ENCODE results near the gene PRR9. TPM values are rescaled to one million over a fixed set of nuclear protein-coding genes. Genes with fewer than 3 reads are reported as not detected.

PRR9 gene
- total and polyA plus RNA-seq, 2 experiments from 2014 or later: not detected

DNA sequence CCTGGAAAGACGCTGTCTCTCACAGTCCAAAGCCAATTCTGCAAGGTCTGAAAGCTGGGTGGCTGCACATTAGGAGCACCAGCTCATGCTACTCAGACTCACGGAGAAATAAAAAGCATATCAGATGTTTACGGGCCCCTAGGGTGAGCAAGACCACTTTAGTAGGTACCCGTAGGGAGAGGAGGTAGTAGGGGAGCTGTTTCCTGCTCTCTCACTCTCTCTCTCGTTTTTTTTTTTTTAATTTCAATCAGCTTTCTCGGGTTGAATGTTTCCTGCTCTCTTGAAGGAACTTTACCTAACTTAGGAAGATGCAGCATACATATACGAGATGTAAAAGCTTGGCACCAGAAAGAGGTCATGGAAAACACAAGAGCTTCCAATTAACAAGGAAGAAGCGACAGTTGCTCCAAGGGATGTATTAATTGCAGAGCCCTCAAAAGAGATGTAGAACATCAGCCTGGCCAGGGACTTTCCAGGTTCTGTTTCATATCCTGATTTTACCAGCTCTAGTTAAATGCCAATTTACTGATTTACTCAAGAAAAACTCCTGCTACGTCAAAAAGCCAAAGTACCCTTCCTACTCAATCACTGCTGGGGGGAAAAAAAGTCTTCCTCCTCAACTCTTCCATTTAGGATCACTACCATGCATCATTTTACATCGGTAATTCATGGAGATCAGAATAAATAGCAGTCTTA lies 45.2 kb downstream of the PRR9 start:
- DNase-seq (ENCODE audit: low spot score): no peak
- peak overlapping the region; percentile 85 for H3K4me2 ChIP-seq

More for the DNA sequence above, 45.2 kb downstream of the PRR9 start:
- no peak overlapping the region for H3K27ac ChIP-seq (ENCODE audit: low read depth)
- TF ChIP-seq, protein P1, sequence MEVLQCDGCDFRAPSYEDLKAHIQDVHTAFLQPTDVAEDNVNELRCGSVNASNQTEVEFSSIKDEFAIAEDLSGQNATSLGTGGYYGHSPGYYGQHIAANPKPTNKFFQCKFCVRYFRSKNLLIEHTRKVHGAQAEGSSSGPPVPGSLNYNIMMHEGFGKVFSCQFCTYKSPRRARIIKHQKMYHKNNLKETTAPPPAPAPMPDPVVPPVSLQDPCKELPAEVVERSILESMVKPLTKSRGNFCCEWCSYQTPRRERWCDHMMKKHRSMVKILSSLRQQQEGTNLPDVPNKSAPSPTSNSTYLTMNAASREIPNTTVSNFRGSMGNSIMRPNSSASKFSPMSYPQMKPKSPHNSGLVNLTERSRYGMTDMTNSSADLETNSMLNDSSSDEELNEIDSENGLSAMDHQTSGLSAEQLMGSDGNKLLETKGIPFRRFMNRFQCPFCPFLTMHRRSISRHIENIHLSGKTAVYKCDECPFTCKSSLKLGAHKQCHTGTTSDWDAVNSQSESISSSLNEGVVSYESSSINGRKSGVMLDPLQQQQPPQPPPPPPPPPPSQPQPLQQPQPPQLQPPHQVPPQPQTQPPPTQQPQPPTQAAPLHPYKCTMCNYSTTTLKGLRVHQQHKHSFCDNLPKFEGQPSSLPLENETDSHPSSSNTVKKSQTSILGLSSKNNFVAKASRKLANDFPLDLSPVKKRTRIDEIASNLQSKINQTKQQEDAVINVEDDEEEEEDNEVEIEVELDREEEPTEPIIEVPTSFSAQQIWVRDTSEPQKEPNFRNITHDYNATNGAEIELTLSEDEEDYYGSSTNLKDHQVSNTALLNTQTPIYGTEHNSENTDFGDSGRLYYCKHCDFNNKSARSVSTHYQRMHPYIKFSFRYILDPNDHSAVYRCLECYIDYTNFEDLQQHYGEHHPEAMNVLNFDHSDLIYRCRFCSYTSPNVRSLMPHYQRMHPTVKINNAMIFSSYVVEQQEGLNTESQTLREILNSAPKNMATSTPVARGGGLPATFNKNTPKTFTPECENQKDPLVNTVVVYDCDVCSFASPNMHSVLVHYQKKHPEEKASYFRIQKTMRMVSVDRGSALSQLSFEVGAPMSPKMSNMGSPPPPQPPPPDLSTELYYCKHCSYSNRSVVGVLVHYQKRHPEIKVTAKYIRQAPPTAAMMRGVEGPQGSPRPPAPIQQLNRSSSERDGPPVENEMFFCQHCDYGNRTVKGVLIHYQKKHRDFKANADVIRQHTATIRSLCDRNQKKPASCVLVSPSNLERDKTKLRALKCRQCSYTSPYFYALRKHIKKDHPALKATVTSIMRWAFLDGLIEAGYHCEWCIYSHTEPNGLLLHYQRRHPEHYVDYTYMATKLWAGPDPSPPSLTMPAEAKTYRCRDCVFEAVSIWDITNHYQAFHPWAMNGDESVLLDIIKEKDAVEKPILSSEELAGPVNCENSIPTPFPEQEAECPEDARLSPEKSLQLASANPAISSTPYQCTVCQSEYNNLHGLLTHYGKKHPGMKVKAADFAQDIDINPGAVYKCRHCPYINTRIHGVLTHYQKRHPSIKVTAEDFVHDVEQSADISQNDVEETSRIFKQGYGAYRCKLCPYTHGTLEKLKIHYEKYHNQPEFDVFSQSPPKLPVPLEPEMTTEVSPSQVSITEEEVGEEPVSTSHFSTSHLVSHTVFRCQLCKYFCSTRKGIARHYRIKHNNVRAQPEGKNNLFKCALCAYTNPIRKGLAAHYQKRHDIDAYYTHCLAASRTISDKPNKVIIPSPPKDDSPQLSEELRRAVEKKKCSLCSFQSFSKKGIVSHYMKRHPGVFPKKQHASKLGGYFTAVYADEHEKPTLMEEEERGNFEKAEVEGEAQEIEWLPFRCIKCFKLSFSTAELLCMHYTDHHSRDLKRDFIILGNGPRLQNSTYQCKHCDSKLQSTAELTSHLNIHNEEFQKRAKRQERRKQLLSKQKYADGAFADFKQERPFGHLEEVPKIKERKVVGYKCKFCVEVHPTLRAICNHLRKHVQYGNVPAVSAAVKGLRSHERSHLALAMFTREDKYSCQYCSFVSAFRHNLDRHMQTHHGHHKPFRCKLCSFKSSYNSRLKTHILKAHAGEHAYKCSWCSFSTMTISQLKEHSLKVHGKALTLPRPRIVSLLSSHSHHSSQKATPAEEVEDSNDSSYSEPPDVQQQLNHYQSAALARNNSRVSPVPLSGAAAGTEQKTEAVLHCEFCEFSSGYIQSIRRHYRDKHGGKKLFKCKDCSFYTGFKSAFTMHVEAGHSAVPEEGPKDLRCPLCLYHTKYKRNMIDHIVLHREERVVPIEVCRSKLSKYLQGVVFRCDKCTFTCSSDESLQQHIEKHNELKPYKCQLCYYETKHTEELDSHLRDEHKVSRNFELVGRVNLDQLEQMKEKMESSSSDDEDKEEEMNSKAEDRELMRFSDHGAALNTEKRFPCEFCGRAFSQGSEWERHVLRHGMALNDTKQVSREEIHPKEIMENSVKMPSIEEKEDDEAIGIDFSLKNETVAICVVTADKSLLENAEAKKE (CRISPR knock-in tag; IDR thresholded peaks at IDR 0.05): no peak
- TF ChIP-seq EZH2 (IDR thresholded peaks at IDR 0.05; ENCODE audit: low read depth, unreplicated experiment): peak; percentile 6
- Mint-ChIP-seq H3K4me3 (peak overlapping the region; percentile 72), H3K9me3 (no peaks in the 10 kb centered on the region; the same call in 2 of the 3 replicates), H3K4me1 (peaks cover 19% of the 10 kb centered on the region), H3K27ac (no peak overlapping the region), H3K27me3 (ENCODE audit: insufficient read depth, low read depth, poor library complexity) (peaks cover 39% of the 10 kb centered on the region), H3K36me3 (ENCODE audit: low read depth) (no peaks in the 10 kb centered on the region; the same call in 2 of the 3 replicates)
- H2AFZ ChIP-seq: peak overlapping the region; percentile 100
- no peak for ATAC-seq
- H4K20me1 ChIP-seq (replicated peaks; ENCODE audit: insufficient read depth): 0 out of 2 replicates have a peak, but pooled peaks cover 3% of the 10 kb centered on the region
- H3K4me1 ChIP-seq (ENCODE audit: insufficient read depth): peaks cover 16% of the 10 kb centered on the region
- no peaks in the 10 kb centered on the region for H3K79me2 ChIP-seq (replicated peaks; ENCODE audit: insufficient read depth)
- peaks cover 12% of the 10 kb centered on the region for H3F3A ChIP-seq (replicated peaks; ENCODE audit: low read depth)
- H3K4me3 ChIP-seq: peak overlapping the region; percentile 63
- H3K9me2 ChIP-seq (ENCODE audit: insufficient read depth): no peaks in the 10 kb centered on the region
- no peaks in the 10 kb centered on the region for H3K36me3 ChIP-seq (ENCODE audit: insufficient read depth)
- H3K27me3 ChIP-seq (ENCODE audit: insufficient read depth): peaks cover 70% of the 10 kb centered on the region
